HL-60 (cell line): ENCODE results near the gene SEC23B.

Experiments used
- GABPA ChIP-seq: IDR thresholded peaks from 2 replicates; pipeline ENCODE4 v1.6.1; 2012; ENCODE audit warnings: low read depth
- TF ChIP-seq, protein P1 (sequence below): IDR thresholded peaks from one replicate; pipeline ENCODE4 v1.5.1; 2011; ENCODE audit warnings: low read length, control low read depth, inconsistent platforms; ENCODE audit not compliant: insufficient read depth

DNA sequence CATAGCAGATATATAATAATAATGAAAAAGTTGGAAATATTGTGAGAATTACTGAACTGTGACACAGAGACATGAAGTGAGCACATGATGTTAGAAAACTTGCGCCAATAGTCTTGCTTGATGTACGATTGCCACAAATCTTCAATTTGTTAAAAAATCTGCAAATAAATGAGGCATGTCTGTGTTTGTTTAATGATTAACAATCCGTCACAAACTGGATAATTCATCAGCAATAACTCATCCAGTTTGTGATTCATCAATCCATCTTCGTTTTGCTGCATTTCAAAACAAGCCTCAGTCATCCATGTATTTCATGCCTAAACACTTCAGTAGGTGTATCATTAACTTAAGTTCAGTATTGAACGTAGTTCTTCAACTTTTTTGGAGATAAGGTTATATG is 34.0 kb downstream of the SEC23B start:
- TF ChIP-seq, protein P1, sequence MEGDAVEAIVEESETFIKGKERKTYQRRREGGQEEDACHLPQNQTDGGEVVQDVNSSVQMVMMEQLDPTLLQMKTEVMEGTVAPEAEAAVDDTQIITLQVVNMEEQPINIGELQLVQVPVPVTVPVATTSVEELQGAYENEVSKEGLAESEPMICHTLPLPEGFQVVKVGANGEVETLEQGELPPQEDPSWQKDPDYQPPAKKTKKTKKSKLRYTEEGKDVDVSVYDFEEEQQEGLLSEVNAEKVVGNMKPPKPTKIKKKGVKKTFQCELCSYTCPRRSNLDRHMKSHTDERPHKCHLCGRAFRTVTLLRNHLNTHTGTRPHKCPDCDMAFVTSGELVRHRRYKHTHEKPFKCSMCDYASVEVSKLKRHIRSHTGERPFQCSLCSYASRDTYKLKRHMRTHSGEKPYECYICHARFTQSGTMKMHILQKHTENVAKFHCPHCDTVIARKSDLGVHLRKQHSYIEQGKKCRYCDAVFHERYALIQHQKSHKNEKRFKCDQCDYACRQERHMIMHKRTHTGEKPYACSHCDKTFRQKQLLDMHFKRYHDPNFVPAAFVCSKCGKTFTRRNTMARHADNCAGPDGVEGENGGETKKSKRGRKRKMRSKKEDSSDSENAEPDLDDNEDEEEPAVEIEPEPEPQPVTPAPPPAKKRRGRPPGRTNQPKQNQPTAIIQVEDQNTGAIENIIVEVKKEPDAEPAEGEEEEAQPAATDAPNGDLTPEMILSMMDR, result no peak
- TF ChIP-seq GABPA, result no peak
